Measurements from ENCODE around the gene FOLR3.
"Not testable (repeated sequence)": the region's sequence is repeated elsewhere in the genome, so short reads cannot be mapped to it uniquely, and the experiment has no call there.

The FOLR3 gene

DNA sequence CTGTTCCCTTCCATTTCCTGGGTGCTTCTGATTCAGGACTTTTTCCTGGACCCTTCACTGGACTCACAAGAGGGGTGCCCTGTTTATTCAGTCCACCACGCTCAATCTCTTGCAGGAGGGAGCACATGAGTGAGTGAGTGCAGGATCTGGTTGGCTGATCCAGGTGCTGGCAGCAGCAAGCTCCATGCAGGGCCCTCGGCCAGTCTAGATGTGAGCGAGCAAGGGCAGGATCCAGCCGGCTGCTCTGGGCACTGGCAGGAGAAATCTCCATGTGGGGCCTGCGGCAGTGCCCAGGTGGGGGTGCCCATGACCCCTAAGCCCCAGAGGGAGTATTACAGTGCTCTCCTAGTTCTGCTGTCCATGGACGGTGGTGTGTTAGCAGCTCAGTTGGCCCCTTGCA, 11.5 kb upstream of the FOLR3 start:
- DNase-seq: no peak

DNA sequence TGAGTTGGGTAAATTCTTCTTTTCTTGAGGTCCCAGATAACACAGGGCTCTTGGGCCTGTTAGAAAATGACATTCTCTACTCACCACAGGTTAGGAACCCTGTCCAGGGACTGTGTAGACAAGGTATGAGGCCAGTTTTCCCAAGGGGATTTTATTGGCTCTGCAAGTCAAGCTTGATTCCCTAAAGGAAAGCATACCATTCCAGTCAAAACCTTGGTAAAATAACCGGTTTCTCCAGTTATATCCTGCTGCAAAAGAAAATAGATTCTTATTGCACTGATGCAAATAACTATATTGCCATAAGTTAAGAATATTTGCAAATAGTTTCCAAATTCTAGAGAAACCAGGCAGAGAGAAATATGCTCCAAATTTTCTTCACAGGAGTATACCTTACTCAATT, 9.6 kb upstream of the FOLR3 start:
- DNase-seq: no peak

DNA sequence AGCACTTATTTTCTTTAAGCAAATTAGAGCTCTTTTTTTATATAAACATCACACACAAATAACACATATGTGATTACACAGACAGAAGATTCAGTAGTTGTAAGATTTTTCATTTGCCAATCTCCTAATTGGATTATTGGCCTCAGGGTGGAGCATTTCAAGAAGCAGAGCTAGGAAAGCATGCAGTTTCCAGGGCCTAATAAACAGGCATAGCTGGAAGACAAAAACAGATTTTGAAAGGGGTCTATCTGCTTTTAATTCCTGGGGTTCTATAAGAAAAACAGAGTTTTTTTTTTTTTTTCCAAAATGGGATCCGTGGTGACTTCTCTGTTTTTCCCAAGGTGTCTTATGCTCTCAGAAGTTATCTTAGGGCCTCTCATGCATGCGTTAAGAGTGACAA, 7.6 kb upstream of the FOLR3 start:
- DNase-seq: no peak

DNA sequence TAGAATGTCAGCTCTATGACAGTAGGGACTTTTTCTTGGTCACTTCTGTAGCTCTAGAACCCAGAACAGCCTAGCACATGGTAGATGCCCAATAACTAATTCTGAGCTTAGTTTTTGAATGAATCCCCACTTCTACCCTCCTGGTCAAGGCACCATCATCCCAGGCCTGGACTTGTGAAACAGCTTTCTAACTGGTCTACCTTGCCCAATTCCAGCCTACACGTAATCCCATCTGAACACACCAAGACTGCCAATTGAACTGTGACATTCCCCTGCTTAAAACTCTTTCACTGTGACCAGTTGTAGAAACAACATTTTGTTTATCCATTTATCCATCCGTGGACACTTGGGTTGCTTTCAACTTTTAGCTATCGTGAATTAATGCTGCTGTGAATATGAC, 6.1 kb upstream of the FOLR3 start:
- DNase-seq: no peak

DNA sequence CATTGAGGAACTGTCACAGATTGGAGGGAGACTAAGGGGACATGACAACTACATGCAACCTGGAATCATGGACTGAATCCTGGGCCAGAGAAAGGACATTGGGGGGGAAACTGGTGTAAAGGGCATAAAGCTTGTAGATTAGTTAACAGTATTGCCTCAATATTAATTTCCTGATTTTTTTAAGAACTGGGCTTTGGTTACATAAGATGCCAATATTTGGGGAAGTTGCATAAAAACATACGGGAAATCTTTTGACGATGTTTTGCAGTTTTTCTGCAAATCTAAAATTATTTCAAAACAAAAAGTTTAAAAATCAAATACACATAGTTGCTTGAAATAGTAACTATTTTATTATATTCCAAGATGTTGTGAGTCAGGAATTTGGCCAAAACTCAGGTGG, 2.9 kb upstream of the FOLR3 start:
- DNase-seq: no peak

DNA sequence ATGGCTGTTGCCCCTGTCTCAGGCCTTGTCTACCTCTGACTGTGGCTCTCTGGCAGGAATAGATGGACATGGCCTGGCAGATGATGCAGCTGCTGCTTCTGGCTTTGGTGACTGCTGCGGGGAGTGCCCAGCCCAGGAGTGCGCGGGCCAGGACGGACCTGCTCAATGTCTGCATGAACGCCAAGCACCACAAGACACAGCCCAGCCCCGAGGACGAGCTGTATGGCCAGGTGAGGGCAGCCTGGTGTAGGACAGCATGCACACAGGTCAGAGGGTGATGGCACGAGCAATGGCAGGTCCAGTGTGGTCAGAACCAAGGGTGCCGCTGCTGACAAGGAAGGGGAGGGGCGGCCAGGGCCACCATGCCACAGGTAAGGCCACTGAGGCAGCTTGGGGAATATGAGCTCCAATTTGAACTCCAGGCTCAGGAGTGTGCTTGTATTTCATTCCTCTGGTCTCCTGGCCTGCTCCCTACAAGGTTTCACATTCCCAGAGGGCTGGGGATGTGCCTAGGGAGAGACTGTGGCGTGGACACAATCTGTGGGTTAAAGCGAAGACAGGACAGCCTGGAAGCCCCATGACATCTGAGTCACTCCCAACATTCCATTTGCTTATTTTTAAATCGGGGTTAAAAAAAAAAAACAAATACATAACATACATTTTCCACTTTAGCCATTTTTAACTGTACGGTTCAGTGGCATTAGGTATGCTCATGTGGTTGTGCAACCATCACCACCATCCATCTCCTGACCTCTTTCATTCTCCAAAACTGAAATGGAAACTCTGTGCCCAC, 562 bp downstream of the FOLR3 start:
- DNase-seq: no peak

DNA sequence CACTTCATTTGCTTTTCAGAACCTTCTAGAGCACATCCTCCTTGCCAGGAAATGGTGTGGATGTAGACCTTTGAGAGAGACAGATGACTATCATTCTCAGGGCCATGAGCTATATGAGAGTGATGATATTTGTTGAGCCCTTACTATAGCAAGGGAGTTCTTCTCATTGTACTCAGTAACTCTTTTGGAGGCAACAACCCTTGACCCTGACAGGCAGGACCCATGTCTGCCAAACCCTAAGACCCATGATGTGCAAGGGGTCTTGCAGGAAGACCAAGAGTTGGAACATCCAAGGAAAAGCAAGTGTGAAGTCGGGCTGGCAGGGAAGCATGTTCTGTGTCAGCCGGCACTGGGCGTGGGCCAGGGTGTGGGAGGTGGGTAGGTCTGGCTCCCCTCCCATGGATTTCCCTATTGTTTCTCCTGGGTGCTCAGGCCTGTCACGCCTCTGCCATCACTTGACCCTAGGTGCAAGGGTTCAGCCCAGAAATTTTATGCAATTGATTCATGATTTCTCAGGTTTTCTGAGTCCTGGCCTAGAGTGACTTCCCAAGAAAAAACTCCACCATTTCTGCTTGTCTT, 1.2 kb downstream of the FOLR3 start:
- DNase-seq: no peak

DNA sequence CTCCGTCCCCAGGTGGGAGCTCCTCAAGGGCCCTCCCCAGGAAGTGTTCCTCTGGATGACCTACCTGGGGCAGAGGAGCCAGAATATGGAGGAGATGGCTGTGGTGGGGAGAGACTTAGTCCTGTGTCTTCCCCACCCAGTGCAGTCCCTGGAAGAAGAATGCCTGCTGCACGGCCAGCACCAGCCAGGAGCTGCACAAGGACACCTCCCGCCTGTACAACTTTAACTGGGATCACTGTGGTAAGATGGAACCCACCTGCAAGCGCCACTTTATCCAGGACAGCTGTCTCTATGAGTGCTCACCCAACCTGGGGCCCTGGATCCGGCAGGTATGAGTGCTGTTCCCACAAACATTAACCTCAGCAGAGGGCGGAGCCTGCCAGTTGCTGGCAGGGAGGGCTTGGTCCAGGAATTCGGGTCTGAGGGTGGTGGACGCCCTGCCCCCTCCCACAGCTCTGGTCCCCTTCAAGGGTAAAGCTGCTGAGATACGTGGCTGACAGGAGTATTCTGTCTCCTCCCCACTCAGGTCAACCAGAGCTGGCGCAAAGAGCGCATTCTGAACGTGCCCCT, 3.4 kb downstream of the FOLR3 start:
- no peak for DNase-seq

DNA sequence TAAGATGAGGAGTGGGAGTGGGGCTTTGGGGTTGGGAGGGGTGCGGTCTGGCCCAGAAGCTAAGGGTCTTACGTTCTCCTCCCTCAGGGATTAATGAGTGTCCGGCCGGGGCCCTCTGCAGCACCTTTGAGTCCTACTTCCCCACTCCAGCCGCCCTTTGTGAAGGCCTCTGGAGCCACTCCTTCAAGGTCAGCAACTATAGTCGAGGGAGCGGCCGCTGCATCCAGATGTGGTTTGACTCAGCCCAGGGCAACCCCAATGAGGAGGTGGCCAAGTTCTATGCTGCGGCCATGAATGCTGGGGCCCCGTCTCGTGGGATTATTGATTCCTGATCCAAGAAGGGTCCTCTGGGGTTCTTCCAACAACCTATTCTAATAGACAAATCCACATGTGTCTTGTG, 4.0 kb downstream of the FOLR3 start:
- no peak for DNase-seq

DNA sequence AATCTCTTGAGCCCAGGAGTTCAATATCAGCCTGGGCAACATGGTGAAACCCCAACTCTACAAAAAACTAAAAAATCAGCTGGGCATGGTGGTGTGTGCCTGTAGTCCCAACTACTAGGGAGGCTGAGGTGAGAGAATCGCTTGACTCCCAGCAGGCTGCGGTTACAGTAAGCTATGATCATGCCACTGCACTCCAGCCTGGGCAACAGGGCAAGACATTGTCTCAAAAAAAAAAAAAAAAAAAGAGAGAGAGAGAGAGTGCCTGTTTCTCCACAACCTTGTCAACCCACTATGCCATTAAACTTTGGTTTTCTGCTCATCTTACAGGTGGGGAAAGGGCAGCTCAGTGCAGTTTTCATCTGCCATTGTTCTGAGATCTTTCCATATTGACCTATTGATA, 5.1 kb downstream of the FOLR3 start:
- no peak for DNase-seq

DNA sequence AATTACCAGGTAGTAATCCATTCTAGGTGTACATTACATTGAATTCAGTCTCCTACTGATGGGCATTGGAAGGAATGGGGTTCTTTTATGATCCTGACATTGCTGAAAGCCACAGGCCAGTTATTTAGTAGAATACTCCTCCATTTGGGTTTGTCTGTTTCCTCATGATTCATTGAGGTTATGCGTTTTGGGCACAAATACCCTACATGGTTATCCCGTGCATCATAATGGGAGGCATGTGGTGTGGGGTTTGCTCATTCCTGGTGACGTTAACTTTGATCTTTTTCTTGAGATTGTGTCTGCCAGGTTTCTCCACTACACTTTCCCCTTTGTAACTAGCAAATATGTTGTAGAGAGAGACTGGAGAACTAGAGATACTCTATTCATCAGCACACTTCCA, 5.5 kb downstream of the FOLR3 start:
- no peak for DNase-seq

DNA sequence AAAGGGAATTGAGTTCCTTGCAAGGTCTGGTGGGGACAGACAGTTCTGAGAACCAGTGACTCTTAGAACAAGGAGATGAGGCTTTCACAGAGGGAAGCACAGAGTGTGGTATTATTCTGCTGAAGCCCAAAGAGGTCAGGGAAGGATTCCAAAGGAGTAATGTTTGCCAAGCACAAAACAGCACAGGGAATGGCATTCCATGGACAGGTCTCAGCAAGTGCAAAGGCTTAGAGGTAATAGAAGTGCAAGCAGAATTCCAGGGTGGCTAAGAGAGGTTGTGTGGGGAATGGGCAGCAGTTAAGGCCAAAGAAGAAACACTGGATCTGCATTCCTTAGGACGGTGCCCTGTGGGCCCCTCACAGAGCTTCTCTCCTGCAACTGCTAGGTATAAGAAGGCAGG, 6.6 kb downstream of the FOLR3 start:
- not testable (repeated sequence) for DNase-seq

DNA sequence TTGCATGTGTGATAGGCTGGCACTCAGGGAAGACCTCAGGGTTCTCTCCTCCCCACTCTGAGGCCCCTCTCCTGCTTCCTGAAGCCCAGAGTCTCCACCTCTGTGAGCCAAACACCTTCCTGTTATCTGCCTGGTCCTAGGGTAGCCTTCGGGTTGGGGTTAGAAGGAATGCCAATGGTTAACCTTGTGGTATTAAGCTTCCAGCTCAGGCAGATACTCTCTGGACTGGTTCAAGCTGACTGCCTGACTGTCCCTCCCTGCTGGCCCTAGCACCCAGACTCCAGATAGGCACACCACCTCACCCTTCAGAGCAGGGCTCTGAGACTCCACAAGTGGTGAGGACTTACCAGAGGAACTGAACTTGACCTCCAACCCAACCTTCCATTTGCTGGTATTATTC, 7.0 kb downstream of the FOLR3 start:
- not testable (repeated sequence) for DNase-seq

DNA sequence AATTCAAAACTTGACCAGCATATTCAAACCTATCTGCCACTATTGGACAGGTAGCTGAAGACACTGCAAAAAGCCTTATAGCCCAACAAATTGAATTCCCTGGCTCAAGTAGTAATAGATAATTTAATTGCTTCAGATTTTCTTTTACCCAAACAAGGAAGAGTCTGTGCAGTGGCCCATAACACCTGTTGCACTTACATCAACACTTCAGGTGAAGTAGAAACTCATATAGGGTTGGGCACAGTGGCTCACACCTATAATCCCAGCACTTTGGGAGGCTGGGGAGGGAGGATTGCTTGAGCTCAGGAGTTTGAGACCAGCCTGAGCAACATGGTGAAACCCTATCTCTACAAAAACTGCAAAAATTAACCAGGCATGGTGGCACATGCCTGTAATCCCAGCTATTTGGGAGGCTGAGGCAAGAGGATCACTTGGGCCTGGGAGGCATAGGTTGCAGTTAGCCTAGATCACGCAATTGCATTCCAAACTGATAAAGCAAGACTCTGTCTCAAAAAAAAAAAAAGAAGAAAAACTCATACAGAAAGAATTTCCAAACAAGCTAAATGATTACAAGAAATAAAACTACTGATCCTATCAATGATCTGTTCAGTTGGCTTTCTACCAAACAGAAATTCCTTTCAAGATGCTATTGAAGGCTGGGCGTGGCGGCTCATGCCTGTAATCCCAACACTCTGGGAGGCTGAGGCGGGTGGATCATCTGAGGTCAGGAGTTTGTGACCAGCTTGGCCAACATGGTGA, 9.5 kb downstream of the FOLR3 start:
- no peak for DNase-seq

DNA sequence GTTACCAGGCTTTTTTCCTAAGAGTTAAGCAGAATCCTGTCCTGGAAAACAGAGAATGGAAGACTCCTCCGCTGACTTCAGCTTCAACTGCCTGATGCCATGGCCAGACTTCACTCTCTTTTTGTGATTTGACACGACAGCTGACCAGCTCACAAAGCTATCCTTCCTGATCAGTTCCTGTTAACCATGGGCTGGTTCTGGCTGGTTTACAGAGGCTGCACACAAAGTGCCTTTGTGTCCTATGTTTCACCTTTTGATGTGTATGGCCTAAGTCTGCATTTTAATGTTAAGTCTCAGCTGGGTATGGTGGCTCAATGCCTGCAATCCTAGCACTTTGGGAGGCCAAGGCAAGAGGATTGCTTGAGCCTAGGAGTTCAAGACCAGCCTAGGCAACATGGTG, 11.1 kb downstream of the FOLR3 start:
- no peak for DNase-seq

DNA sequence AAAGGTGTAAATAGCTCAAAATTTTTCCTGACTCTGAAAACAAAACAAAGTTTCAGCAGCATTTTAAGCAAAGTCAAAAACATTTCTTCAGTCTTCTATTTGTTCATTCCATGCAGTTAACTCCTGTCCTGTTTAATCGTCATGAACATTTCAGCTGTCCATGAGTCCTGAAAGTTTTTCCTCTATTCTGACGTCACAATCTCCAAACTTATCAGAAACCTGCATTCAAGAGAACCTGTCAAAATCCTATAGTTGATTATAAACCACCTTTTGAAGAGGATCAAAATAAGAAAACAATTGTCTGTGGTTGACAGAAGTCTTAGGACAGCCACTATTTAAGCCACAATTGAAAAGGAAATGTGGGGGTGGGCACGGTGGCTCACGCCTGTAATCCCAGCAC, 15.4 kb downstream of the FOLR3 start:
- no peak for DNase-seq

DNA sequence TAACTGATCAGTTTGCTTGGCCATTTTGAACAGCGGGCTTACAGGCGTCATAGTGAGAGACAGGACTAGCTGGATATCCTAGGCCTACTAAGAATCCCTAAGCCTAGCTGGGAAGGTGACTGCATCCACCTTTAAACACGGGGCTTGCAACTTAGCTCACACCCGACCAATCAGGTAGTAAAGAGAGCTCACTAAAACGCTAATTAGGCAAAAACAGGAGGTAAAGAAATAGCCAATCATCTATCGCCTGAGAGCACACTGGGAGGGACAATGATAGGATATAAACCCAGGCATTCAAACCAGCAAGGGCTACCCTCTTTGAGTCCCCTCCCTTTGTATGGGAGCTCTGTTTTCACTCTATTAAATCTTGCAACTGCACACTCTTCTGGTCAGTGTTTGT, 18.3 kb downstream of the FOLR3 start:
- not testable (repeated sequence) for DNase-seq

DNA sequence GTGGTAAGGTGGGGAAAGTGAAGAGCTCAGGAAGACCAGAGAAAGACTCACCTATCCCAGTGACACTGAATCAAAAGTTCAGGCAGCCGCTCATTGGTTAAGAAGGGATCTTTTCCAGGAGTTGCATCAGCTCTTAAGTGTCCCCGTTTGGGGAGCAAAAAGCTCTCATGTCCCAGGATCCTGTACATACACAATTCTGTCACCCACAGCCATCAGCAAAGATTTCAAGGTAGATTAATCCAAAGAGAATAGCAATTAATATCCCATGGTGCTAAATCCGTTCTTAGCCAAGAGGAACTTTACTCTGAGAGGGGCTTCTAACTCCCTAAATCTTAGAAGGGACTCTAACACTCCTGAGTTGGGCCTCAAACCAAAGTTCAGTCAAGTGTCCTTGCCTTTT, 19.3 kb downstream of the FOLR3 start:
- DNase-seq: no peak

DNA sequence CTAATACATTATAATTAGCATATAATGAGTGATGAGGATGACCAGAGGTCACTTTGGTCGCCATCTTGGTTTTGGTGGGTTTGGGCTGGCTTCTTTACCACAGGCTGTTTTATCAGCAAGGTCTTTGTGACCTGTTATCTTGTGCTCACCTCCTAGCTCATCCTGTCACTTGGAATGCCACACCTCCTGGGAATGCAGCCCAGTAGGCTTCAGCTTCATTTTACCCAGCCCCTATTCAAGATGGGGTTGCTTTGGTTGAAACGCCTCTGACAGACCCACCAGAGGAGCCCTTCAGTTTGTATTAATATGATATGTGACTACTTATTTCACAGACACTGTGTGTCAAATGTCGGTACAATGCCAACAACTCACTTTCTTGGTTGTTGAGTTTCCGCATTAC, 20.2 kb downstream of the FOLR3 start:
- DNase-seq: no peak

DNA sequence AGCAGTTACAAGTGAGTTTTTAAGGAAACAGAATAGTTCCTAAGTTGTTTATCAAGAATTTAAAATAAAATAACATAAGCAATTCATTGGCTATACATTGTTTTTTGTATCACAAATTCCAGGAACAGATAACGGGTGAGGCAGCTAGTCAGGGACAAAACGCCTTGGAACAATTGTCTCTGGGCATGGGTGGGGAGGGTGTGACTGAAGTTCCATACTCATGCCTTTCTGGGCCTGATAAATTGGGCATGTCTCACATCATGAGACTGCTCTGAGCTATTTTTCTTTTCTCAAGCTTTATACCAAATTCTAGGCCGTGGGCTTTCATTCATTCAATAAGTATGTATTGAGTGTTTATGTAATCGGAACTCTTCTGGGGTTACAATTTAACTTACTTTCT, 21.6 kb downstream of the FOLR3 start:
- DNase-seq: no peak

DNA sequence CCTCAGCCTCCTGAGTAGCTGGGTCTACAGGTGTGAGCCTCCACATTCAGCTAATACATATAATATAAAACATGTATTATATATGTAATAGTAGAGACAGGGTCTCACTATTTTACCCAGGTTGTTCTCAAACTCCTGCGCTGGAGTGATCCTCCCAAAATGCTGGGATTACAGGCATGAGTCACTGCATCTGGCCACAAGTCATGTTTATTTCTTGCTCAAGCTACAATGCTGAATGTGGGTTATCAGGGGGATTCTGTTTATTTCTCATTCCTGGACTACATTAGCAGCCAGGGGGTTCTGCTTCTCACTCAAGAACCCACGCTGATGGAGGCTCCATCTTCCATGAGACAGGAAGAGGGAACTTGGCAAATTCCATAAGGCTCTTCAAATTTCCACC, 24.8 kb downstream of the FOLR3 start:
- no peak for DNase-seq

DNA sequence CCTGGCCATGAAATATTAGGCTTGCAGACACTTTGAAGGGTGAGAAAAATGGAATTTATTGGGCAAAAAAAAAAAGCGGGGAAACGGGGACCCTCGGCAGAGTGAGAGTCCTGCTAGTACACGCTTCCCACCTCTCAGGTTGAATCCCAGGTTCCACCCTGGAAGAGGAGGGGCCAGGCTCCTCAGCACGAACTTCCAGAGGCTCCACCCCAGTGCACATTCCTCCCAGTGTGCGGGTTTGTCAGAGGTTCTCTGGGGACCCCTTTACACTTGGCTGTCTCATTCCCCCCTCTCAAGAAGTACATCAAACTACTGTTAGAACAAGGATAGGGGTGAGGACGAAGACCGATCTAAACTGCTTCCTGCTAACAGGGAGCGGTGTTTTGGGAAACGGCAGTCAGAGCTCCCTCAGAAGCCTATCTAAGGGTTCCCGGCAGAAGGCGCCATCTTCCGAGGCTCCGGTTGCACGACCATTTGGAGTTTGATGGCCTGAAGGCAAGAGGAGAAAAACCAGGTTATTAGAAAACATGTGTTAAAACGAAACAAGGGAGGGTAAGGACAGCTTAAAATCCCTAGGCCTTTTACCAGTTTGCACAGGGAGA, 27.5 kb downstream of the FOLR3 start:
- no peak for DNase-seq

DNA sequence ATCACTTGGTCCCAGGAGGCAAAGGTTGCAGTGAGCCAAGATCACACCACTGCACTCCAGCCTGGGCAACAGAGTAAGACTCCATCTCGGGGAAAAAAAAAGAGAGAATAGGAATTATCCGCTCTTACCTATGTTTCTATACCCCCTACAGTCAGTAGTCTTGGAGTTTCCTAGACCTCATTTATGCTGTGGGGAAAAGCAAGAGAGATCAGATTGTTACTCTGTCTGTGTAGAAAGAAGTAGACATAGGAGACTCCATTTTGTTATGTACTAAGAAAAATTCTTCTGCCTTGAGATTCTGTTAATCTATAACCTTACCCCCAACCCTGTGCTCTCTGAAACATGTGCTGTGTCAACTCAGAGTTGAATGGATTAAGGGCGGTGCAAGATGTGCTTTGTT, 28.7 kb downstream of the FOLR3 start:
- DNase-seq: not testable (repeated sequence)
